ENCODE results near the gene KIAA1191.

DNA sequence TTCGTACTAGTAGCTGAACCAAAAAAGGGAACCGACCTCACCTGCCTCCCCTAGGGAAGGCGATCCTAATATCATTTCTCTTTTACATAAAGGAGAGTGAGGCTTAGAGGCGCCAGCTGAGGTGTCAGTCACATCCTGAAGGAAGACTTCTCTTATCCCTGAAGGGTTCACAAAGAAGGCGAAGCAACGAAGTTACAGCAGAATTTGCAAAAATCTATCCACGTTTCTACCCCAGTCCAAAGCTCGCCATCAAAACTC lies 598 bp upstream of the KIAA1191 start:
- no peak for TF ChIP-seq ZNF8 (CRISPR knock-in tag; IDR thresholded peaks at IDR 0.05)
- TF ChIP-seq ZFP3 (CRISPR knock-in tag; IDR thresholded peaks at IDR 0.05), result no peak
- TF ChIP-seq, protein P1, sequence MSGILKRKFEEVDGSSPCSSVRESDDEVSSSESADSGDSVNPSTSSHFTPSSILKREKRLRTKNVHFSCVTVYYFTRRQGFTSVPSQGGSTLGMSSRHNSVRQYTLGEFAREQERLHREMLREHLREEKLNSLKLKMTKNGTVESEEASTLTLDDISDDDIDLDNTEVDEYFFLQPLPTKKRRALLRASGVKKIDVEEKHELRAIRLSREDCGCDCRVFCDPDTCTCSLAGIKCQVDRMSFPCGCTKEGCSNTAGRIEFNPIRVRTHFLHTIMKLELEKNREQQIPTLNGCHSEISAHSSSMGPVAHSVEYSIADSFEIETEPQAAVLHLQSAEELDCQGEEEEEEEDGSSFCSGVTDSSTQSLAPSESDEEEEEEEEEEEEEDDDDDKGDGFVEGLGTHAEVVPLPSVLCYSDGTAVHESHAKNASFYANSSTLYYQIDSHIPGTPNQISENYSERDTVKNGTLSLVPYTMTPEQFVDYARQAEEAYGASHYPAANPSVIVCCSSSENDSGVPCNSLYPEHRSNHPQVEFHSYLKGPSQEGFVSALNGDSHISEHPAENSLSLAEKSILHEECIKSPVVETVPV (CRISPR knock-in tag; IDR thresholded peaks at IDR 0.05), result no peak
- TF ChIP-seq ZC3H10 (CRISPR knock-in tag; IDR thresholded peaks at IDR 0.05), result no peak
- TF ChIP-seq, protein P2, sequence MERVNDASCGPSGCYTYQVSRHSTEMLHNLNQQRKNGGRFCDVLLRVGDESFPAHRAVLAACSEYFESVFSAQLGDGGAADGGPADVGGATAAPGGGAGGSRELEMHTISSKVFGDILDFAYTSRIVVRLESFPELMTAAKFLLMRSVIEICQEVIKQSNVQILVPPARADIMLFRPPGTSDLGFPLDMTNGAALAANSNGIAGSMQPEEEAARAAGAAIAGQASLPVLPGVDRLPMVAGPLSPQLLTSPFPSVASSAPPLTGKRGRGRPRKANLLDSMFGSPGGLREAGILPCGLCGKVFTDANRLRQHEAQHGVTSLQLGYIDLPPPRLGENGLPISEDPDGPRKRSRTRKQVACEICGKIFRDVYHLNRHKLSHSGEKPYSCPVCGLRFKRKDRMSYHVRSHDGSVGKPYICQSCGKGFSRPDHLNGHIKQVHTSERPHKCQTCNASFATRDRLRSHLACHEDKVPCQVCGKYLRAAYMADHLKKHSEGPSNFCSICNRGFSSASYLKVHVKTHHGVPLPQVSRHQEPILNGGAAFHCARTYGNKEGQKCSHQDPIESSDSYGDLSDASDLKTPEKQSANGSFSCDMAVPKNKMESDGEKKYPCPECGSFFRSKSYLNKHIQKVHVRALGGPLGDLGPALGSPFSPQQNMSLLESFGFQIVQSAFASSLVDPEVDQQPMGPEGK (CRISPR knock-in tag; IDR thresholded peaks at IDR 0.05; ENCODE audit: borderline replicate concordance), result no peak
- TF ChIP-seq GLIS3 (CRISPR knock-in tag; IDR thresholded peaks at IDR 0.05), result no peak
- TF ChIP-seq ISL1 (CRISPR knock-in tag; IDR thresholded peaks at IDR 0.05), result no peak
- no peak for TF ChIP-seq TCF4 (CRISPR knock-in tag; IDR thresholded peaks at IDR 0.05; ENCODE audit: borderline replicate concordance)
- TF ChIP-seq ARNTL (CRISPR knock-in tag; IDR thresholded peaks at IDR 0.05; ENCODE audit: borderline replicate concordance, low read depth), result no peak
- no peak for TF ChIP-seq ESRRG (CRISPR knock-in tag; IDR thresholded peaks at IDR 0.05)
- TF ChIP-seq BACH2 (CRISPR knock-in tag; IDR thresholded peaks at IDR 0.05; ENCODE audit: borderline replicate concordance), result no peak
- TF ChIP-seq CSDC2 (CRISPR knock-in tag; IDR thresholded peaks at IDR 0.05), result no peak
- TF ChIP-seq, protein P3, sequence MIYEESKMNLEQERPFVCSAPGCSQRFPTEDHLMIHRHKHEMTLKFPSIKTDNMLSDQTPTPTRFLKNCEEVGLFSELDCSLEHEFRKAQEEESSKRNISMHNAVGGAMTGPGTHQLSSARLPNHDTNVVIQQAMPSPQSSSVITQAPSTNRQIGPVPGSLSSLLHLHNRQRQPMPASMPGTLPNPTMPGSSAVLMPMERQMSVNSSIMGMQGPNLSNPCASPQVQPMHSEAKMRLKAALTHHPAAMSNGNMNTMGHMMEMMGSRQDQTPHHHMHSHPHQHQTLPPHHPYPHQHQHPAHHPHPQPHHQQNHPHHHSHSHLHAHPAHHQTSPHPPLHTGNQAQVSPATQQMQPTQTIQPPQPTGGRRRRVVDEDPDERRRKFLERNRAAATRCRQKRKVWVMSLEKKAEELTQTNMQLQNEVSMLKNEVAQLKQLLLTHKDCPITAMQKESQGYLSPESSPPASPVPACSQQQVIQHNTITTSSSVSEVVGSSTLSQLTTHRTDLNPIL (CRISPR knock-in tag; IDR thresholded peaks at IDR 0.05; ENCODE audit: low read depth), result no peak
